GM23338 (cell line): ENCODE data around the gene SHISA3. TPM values are rescaled to one million over a fixed set of nuclear protein-coding genes. Genes with fewer than 3 reads are reported as not detected.

ENCODE experiments used
- ATAC-seq: fragments of 200-7000 bp; cut with Tn5 transposase; 3 replicates; pipeline ENCODE4 v1.9.1; 2020
- DNase-seq: peaks from one replicate; pipeline ENCODE4 v3.0.0-alpha.2; 2015; ENCODE audit warnings: low spot score
- H2AFZ ChIP-seq: fragments of 200-600 bp; sonication (generic); 2 replicates; pipeline ENCODE4 v1.8.0; 2016; ENCODE audit warnings: antibody characterized with exemption, mild to moderate bottlenecking, moderate library complexity
- H3F3A ChIP-seq: fragments of 200-600 bp; sonication (generic); replicated peaks from 2 replicates; pipeline ENCODE4 v1.8.0; 2017; ENCODE audit warnings: antibody characterized with exemption, mixed run types, low read depth
- H3K27ac ChIP-seq: fragments of 200-600 bp; sonication (generic); 2 replicates; pipeline ENCODE4 v1.6.1; 2016; ENCODE audit warnings: low read depth
- H3K27me3 ChIP-seq: fragments of 200-600 bp; sonication (generic); 2 replicates; pipeline ENCODE4 v1.8.0; 2016; ENCODE audit warnings: mild to moderate bottlenecking, mixed run types, moderate library complexity; ENCODE audit not compliant: insufficient read depth
- H3K36me3 ChIP-seq: fragments of 200-600 bp; sonication (generic); 2 replicates; pipeline ENCODE4 v1.8.0; 2016; ENCODE audit warnings: mild to moderate bottlenecking; ENCODE audit not compliant: insufficient read depth
- H3K4me1 ChIP-seq: fragments of 200-600 bp; sonication (generic); 2 replicates; pipeline ENCODE4 v1.8.0; 2016; ENCODE audit warnings: mild to moderate bottlenecking, moderate library complexity; ENCODE audit not compliant: insufficient read depth
- H3K4me2 ChIP-seq: fragments of 200-600 bp; sonication (generic); 2 replicates; pipeline ENCODE4 v1.7.1; 2017; ENCODE audit warnings: mixed run types
- H3K4me3 ChIP-seq: fragments of 200-600 bp; sonication (generic); 2 replicates; pipeline ENCODE4 v1.6.1; 2016; ENCODE audit warnings: mixed run types
- H3K79me2 ChIP-seq: fragments of 200-600 bp; sonication (generic); replicated peaks from 2 replicates; pipeline ENCODE4 v1.8.0; 2017; ENCODE audit warnings: mild to moderate bottlenecking; ENCODE audit not compliant: insufficient read depth
- H3K9me2 ChIP-seq: fragments of 200-600 bp; sonication (generic); 2 replicates; pipeline ENCODE4 v1.8.0; 2017; ENCODE audit not compliant: insufficient read depth
- H4K20me1 ChIP-seq: fragments of 200-600 bp; sonication (generic); replicated peaks from 2 replicates; pipeline ENCODE4 v1.8.0; 2017; ENCODE audit warnings: mild to moderate bottlenecking; ENCODE audit not compliant: insufficient read depth
- H3K27ac Mint-ChIP-seq: 2 replicates; pipeline ENCODE4 v1.8.0; 2020; ENCODE audit warnings: inconsistent platforms, mild to moderate bottlenecking, moderate library complexity, mixed read lengths
- H3K27me3 Mint-ChIP-seq: 3 replicates; pipeline ENCODE4 v1.8.0; 2022; ENCODE audit warnings: low read depth, mild to moderate bottlenecking, moderate library complexity, mixed read lengths, inconsistent platforms; ENCODE audit not compliant: insufficient read depth, poor library complexity
- H3K36me3 Mint-ChIP-seq: 3 replicates; pipeline ENCODE4 v1.8.0; 2021; ENCODE audit warnings: low read depth, mild to moderate bottlenecking, inconsistent platforms, moderate library complexity, mixed read lengths
- H3K4me1 Mint-ChIP-seq: 3 replicates; pipeline ENCODE4 v1.8.0; 2020; ENCODE audit warnings: mild to moderate bottlenecking, inconsistent platforms, mixed read lengths
- H3K4me3 Mint-ChIP-seq: 3 replicates; pipeline ENCODE4 v1.8.0; 2021; ENCODE audit warnings: moderate library complexity, mild to moderate bottlenecking, inconsistent platforms, mixed read lengths
- H3K9me3 Mint-ChIP-seq: 3 replicates; pipeline ENCODE4 v1.8.0; 2020; ENCODE audit warnings: moderate library complexity, mild to moderate bottlenecking, inconsistent platforms, mixed read lengths
- NANOG ChIP-seq: IDR thresholded peaks from 2 replicates; pipeline ENCODE4 v1.6.1; 2016; ENCODE audit warnings: antibody characterized with exemption, borderline replicate concordance
- ZNF114 ChIP-seq: fragments of 250-450 bp; sonication (Bioruptor Pico); IDR thresholded peaks from 2 replicates; pipeline ENCODE4 v1.5.0; 2020; ENCODE audit warnings: mild to moderate bottlenecking, moderate library complexity
- polyA plus RNA-seq: library from polyadenylated mRNA; unstranded; fragments of >200 nt; fragmentation: Nextera tagmentation; extraction: Ambion mirVana; gene quantifications from 2 replicates; pipeline ENCODE4 v1.2.1, GENCODE V29; 2016
- total RNA-seq: library from RNA; depleted of rRNA; stranded (reverse); fragments of >200 nt; shearing (Covaris generic); gene quantifications from 2 replicates; pipeline ENCODE4 v1.2.3, GENCODE V29; 2014
- TF ChIP-seq, protein P1 (sequence below), 2 experiments: fragments of 200-600 bp in 1 of 2; sonication (generic) in 1 of 2; conservative IDR thresholded peaks; 2 replicates each; pipeline versions ENCODE4 v1.5.1 to v1.6.1; 2016 to 2017; ENCODE audit warnings: antibody characterized with exemption in 2 of 2, low read depth in 2 of 2, mild to moderate bottlenecking in 2 of 2, moderate library complexity in 1 of 2
- TF ChIP-seq, protein P2 (sequence below): IDR thresholded peaks from one replicate; pipeline ENCODE4 v1.6.1; 2018; ENCODE audit warnings: antibody characterized with exemption; ENCODE audit not compliant: unreplicated experiment

The SHISA3 gene
- total and polyA plus RNA-seq, 2 experiments from 2014 or later, result 4.4 to 5.0 TPM

DNA sequence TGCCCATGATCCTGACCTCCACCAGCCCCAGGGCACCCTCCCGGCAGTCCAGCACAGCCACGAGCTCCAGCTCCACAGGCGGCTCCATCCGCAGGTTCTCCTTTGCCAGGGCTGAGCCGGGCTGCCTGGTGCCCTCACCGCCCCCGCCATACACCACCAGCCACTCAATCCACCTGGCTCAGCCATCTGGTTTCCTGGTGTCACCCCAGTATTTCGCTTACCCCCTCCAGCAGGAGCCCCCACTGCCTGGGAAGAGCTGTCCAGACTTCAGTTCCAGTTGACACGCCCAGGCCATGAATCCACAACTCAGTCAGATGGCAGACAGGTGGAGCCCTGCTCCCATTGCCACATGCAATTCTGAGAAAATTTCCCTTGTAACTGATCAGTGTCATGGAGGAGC is 3.9 kb downstream of the SHISA3 start:
- peaks cover 48% of the 10 kb centered on the region for H3K27me3 Mint-ChIP-seq

DNA sequence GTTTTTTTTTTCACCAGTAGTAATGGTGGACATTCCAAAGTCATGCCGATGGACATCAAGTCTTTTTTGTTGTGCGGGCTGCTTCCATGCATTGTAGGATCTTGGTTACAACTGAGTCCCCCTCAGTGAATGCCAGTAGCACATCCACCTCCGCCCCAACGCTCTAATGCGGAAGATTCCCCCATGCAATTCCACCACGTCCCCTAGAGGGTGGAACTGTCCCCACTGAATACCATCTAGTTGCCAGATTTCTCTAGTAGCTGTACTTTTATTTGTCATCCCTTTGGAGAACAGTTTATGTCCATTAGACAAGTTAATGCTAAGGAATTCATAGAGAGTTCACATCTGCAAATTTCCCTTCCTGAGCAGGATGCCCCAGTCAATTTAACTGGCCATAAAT is 6.7 kb downstream of the SHISA3 start:
- Histone ChIP-seq H3K79me2 (no peaks in the 10 kb centered on the region), H3K27me3 (peaks cover 33% of the 10 kb centered on the region), H3K4me3 (no peak overlapping the region), H3K9me2 (no peaks in the 10 kb centered on the region), H2AFZ (no peak overlapping the region), H3K4me1 (peaks cover 56% of the 10 kb centered on the region), H4K20me1 (no peaks in the 10 kb centered on the region), H3K4me2 (no peak overlapping the region), H3K27ac (no peak overlapping the region), H3F3A (peaks cover 13% of the 10 kb centered on the region), H3K36me3 (no peaks in the 10 kb centered on the region)
- DNase-seq (peak; percentile 69), ATAC-seq (peak; percentile 38)
- TF ChIP-seq, protein P1, sequence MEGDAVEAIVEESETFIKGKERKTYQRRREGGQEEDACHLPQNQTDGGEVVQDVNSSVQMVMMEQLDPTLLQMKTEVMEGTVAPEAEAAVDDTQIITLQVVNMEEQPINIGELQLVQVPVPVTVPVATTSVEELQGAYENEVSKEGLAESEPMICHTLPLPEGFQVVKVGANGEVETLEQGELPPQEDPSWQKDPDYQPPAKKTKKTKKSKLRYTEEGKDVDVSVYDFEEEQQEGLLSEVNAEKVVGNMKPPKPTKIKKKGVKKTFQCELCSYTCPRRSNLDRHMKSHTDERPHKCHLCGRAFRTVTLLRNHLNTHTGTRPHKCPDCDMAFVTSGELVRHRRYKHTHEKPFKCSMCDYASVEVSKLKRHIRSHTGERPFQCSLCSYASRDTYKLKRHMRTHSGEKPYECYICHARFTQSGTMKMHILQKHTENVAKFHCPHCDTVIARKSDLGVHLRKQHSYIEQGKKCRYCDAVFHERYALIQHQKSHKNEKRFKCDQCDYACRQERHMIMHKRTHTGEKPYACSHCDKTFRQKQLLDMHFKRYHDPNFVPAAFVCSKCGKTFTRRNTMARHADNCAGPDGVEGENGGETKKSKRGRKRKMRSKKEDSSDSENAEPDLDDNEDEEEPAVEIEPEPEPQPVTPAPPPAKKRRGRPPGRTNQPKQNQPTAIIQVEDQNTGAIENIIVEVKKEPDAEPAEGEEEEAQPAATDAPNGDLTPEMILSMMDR (conservative IDR thresholded peaks at IDR 0.05; ENCODE audit: low read depth in 2 of 2), result peak; percentile 64
- TF ChIP-seq NANOG, result no peak
- Mint-ChIP-seq H3K27ac (no peak overlapping the region), H3K4me1 (peaks cover 63% of the 10 kb centered on the region), H3K27me3 (peaks cover 23% of the 10 kb centered on the region), H3K9me3 (no peaks in the 10 kb centered on the region), H3K36me3 (peaks cover 11% of the 10 kb centered on the region; the same call in 2 of the 3 replicates), H3K4me3 (no peak overlapping the region)

More for the DNA sequence above, 3.9 kb downstream of the SHISA3 start:
- Histone ChIP-seq H3K4me3 (no peak overlapping the region), H3K36me3 (no peaks in the 10 kb centered on the region), H4K20me1 (no peaks in the 10 kb centered on the region), H3K4me2 (no peak overlapping the region), H3K27ac (no peak overlapping the region), H3F3A (peaks cover 22% of the 10 kb centered on the region), H2AFZ (no peak overlapping the region), H3K9me2 (no peaks in the 10 kb centered on the region), H3K4me1 (peaks cover 45% of the 10 kb centered on the region), H3K79me2 (no peaks in the 10 kb centered on the region), H3K27me3 (peaks cover 62% of the 10 kb centered on the region)
- Mint-ChIP-seq H3K36me3 (peaks cover 11% of the 10 kb centered on the region), H3K4me3 (no peak overlapping the region), H3K4me1 (peaks cover 57% of the 10 kb centered on the region), H3K27ac (no peak overlapping the region), H3K9me3 (peaks cover 6% of the 10 kb centered on the region; the same call in 2 of the 3 replicates)
- ATAC-seq, result no peak
- peak; percentile 45 for DNase-seq
- TF ChIP-seq ZNF114 (CRISPR knock-in tag), result no peak
- TF ChIP-seq, protein P2, sequence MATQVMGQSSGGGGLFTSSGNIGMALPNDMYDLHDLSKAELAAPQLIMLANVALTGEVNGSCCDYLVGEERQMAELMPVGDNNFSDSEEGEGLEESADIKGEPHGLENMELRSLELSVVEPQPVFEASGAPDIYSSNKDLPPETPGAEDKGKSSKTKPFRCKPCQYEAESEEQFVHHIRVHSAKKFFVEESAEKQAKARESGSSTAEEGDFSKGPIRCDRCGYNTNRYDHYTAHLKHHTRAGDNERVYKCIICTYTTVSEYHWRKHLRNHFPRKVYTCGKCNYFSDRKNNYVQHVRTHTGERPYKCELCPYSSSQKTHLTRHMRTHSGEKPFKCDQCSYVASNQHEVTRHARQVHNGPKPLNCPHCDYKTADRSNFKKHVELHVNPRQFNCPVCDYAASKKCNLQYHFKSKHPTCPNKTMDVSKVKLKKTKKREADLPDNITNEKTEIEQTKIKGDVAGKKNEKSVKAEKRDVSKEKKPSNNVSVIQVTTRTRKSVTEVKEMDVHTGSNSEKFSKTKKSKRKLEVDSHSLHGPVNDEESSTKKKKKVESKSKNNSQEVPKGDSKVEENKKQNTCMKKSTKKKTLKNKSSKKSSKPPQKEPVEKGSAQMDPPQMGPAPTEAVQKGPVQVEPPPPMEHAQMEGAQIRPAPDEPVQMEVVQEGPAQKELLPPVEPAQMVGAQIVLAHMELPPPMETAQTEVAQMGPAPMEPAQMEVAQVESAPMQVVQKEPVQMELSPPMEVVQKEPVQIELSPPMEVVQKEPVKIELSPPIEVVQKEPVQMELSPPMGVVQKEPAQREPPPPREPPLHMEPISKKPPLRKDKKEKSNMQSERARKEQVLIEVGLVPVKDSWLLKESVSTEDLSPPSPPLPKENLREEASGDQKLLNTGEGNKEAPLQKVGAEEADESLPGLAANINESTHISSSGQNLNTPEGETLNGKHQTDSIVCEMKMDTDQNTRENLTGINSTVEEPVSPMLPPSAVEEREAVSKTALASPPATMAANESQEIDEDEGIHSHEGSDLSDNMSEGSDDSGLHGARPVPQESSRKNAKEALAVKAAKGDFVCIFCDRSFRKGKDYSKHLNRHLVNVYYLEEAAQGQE, result peak; percentile 23
- TF ChIP-seq, protein P1 (conservative IDR thresholded peaks at IDR 0.05; ENCODE audit: low read depth in 2 of 2), result peak; percentile 37 to 69; a peak in 3 of 4 replicates
